Testis (tissue), 2 donors: Measurements from ENCODE around the gene TENT4A.

Experiments used
- CTCF ChIP-seq, 3 experiments: fragments of 450-650 bp in 2 of 3; fragments of 200-600 bp in 1 of 3; sonication (generic) in 1 of 3; IDR thresholded peaks; one replicate each; pipeline ENCODE4 v1.5.1; 2016 to 2019; ENCODE audit warnings: antibody characterized with exemption in 3 of 3, mild to moderate bottlenecking in 2 of 3, moderate library complexity in 1 of 3
- POLR2A ChIP-seq: fragments of 450-650 bp; IDR thresholded peaks from one replicate; pipeline ENCODE4 v1.6.1; 2017; ENCODE audit warnings: antibody characterized with exemption, mild to moderate bottlenecking, moderate library complexity

- TF ChIP-seq CTCF (IDR thresholded peaks at IDR 0.05) (no peak), POLR2A (no peak)
Observed at GRCh38 chr5:6678385-6678784, 34.8 kb upstream of the TENT4A start.
